Esophagus muscularis mucosa (tissue), 4 donors: ENCODE measurements around the gene PSME3. TPM values are rescaled to one million over a fixed set of nuclear protein-coding genes. Genes with fewer than 3 reads are reported as not detected.

Experiments used
- DNase-seq: peaks from one replicate; pipeline ENCODE4 v3.0.0-alpha.2; 2017; ENCODE audit errors: extremely low spot score
- H3K27ac ChIP-seq, 4 donors: fragments of 200-600 bp; sonication (generic); replicated peaks in 1 of 4; 1 replicate in 3 of 4; 2 replicates in 1 of 4; pipeline ENCODE4 v1.5.1; 2016 to 2019; ENCODE audit warnings: mild to moderate bottlenecking in 1 of 4
- H3K27me3 ChIP-seq, 4 donors: fragments of 200-600 bp; sonication (generic); one replicate each; pipeline versions ENCODE4 v1.5.1 to v1.6.0; 2016 to 2019
- H3K36me3 ChIP-seq, 4 donors: fragments of 200-600 bp; sonication (generic); one replicate each; pipeline ENCODE4 v1.5.1; 2016 to 2019
- H3K4me1 ChIP-seq, 4 donors: fragments of 200-600 bp; sonication (generic); one replicate each; pipeline ENCODE4 v1.5.1; 2016 to 2019
- H3K4me3 ChIP-seq, 4 donors: fragments of 200-600 bp; sonication (generic); 1 replicate in 2 of 4; 2 replicates in 2 of 4; pipeline ENCODE4 v1.5.1; 2016 to 2019; ENCODE audit warnings: mild to moderate bottlenecking in 4 of 4, moderate library complexity in 1 of 4
- H3K9me3 ChIP-seq, 4 donors: fragments of 200-600 bp; sonication (generic); 1 replicate in 3 of 4; 2 replicates in 1 of 4; pipeline ENCODE4 v1.5.1; 2016 to 2019
- EP300 ChIP-seq: sonication (generic); formaldehyde crosslinking; IDR thresholded peaks from one replicate; pipeline ENCODE4 v1.6.1; 2017; ENCODE audit warnings: antibody characterized with exemption
- POLR2A ChIP-seq: fragments of 450-650 bp; IDR thresholded peaks from one replicate; pipeline ENCODE4 v1.6.1; 2017; ENCODE audit warnings: antibody characterized with exemption, moderate library complexity, mild to moderate bottlenecking, low read depth
- POLR2AphosphoS5 ChIP-seq, 2 donors: sonication (generic); formaldehyde crosslinking; IDR thresholded peaks; one replicate each; pipeline ENCODE4 v1.6.1; 2017; ENCODE audit warnings: antibody characterized with exemption in 2 of 2
- WGBS: methylation state at CpG from one replicate; pipeline ENCODE4 v1.1.5; 2018; 5-methylcytosine and 5-hydroxymethylcytosine counted together
- intact Hi-C: fragments of 100-400 bp; cut with DNase I; formaldehyde crosslinking; loops from one replicate; pipeline ENCODE4 v1.15.1; 2023
- total RNA-seq, 4 donors: library from RNA; depleted of rRNA; stranded (reverse); fragments of >200 nt; gene quantifications; one replicate each; pipeline versions ENCODE4 v1.1.0 to v1.2.1, GENCODE V29; 2016
- TF ChIP-seq, protein P1 (sequence below), 3 experiments: fragments of 200-600 bp in 2 of 3; fragments of 450-650 bp in 1 of 3; sonication (generic) in 2 of 3; IDR thresholded peaks; one replicate each; pipeline ENCODE4 v1.5.1; 2017 to 2019; ENCODE audit warnings: antibody characterized with exemption in 3 of 3, mild to moderate bottlenecking in 2 of 3, moderate library complexity in 1 of 3

The PSME3 gene
- total RNA-seq, 4 donors from 2014 or later, result 68.9 to 91.5 (median 77.2) TPM

DNA sequence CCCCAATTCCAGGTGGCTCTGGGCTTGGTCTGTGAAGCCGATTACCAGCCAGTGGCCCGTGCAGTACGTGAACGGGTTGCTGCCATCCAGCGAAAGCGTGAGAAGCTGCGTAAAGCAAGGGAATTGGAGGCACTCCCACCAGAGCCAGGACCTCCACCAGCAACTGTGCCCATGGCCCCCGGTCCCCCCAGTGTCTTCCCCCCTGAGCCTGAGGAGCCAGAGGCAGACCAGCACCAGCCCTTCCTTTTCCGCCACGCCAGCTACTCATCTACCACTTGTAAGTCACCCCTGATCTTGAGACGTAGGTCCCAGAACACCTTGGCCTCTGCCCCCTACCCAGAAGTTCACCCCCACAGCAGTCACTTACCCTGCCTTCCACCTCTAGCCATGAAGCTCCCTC lies 45.9 kb upstream of the PSME3 start:
- no peak for DNase-seq
- no peaks in the 10 kb centered on the region for H3K9me3 ChIP-seq
- H3K27ac ChIP-seq, result no peak overlapping the region
- no peaks in the 10 kb centered on the region for H3K36me3 ChIP-seq
- H3K4me1 ChIP-seq, result peaks cover 12 to 32% (median 25%) of the 10 kb centered on the region in 4 donors
- intact Hi-C loops, result no loop called here
- peaks cover 0 to 55% (median 8%) of the 10 kb centered on the region in 4 donors for H3K27me3 ChIP-seq
- no peak for TF ChIP-seq POLR2AphosphoS5 (IDR thresholded peaks at IDR 0.05)
- TF ChIP-seq, protein P1, sequence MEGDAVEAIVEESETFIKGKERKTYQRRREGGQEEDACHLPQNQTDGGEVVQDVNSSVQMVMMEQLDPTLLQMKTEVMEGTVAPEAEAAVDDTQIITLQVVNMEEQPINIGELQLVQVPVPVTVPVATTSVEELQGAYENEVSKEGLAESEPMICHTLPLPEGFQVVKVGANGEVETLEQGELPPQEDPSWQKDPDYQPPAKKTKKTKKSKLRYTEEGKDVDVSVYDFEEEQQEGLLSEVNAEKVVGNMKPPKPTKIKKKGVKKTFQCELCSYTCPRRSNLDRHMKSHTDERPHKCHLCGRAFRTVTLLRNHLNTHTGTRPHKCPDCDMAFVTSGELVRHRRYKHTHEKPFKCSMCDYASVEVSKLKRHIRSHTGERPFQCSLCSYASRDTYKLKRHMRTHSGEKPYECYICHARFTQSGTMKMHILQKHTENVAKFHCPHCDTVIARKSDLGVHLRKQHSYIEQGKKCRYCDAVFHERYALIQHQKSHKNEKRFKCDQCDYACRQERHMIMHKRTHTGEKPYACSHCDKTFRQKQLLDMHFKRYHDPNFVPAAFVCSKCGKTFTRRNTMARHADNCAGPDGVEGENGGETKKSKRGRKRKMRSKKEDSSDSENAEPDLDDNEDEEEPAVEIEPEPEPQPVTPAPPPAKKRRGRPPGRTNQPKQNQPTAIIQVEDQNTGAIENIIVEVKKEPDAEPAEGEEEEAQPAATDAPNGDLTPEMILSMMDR (IDR thresholded peaks at IDR 0.05), result no peak
- no peak overlapping the region for H3K4me3 ChIP-seq
- 94% methylated on average over 10 of the region's 11 CpGs for WGBS

DNA sequence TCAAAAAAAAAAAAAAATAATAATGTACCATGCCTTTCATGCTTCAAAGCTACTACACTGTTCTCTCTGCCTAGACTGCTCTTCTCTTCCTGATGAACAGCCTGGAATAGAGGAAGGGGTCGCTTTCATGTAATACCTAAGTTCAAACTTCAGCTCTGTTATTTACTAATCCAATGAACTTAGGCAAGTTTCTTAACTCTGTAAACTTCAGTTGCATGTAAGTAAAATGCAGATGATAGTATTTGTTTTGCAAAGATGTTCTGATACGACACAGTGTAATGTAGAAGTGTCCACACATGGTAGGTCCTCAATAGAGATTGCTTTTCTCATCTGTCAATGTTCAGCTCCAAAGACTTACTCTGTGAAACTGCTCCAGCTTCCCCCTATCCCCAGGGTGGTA lies 41.2 kb upstream of the PSME3 start:
- DNase-seq, result no peak
- no peaks in the 10 kb centered on the region for H3K9me3 ChIP-seq
- intact Hi-C loops, result no loop called here
- WGBS, result 81% methylated on average over 2 of the region's 2 CpGs
- peaks cover 0 to 20% (median 13%) of the 10 kb centered on the region in 4 donors for H3K36me3 ChIP-seq
- no peak overlapping the region for H3K4me3 ChIP-seq
- H3K27me3 ChIP-seq, result peaks cover 0 to 8% (median 0%) of the 10 kb centered on the region in 4 donors
- TF ChIP-seq EP300 (no peak), POLR2AphosphoS5 (IDR thresholded peaks at IDR 0.05) (no peak), POLR2A (no peak)
- TF ChIP-seq, protein P1 (IDR thresholded peaks at IDR 0.05), result no peak
- peaks cover 4 to 11% (median 9%) of the 10 kb centered on the region in 4 donors for H3K4me1 ChIP-seq
- H3K27ac ChIP-seq, result no peak overlapping the region

DNA sequence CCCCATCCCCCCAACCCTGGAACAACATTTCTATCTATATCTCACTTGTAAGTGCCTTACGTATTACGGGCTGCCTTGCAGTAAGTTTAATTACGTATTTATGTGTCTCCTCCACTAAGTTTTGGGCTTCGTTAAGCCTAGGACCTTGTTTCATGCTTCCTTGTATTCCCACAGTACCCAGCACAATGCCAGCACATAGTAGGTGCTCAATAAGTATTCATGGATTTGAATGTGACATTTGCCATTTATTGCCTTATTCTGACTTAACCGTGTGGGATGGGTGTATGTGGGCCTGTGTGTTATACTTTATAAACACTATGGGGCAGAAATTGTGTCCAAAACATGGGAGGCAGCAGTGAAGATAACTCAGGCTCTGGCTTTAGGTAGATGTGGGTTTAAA lies 40.7 kb upstream of the PSME3 start:
- peaks cover 0 to 23% (median 14%) of the 10 kb centered on the region in 4 donors for H3K36me3 ChIP-seq
- 76% methylated on average over 5 of the region's 5 CpGs for WGBS
- peaks cover 10 to 17% (median 15%) of the 10 kb centered on the region in 4 donors for H3K4me1 ChIP-seq
- peaks cover 0 to 3% (median 0%) of the 10 kb centered on the region in 4 donors for H3K27me3 ChIP-seq
- no peak overlapping the region for H3K4me3 ChIP-seq
- no peaks in the 10 kb centered on the region for H3K9me3 ChIP-seq
- intact Hi-C loops, result no loop called here
- no peak for TF ChIP-seq POLR2A
- no peak for TF ChIP-seq EP300
- no peak for TF ChIP-seq POLR2AphosphoS5 (IDR thresholded peaks at IDR 0.05)
- TF ChIP-seq, protein P1 (IDR thresholded peaks at IDR 0.05), result no peak
- H3K27ac ChIP-seq, result no peak overlapping the region
- DNase-seq, result no peak

DNA sequence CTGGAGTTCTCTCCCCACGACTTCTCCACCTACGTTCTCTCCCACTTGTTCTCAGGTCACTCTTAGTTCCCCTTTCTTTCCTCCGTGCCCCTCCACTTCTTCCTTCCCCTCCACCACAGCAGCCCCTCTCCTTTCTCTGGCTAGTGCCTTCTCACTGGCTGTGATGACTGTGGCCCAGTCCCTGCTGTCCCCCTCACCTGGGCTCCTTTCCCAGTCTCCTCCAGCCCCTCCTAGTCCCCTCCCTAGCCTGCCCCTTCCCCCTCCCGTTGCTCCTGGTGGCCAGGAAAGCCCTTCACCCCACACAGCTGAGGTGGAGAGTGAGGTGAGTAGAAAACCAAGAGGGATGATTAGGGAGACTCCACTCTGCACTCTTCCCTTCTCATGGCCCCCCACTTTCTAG lies 38.1 kb upstream of the PSME3 start:
- TF ChIP-seq, protein P1 (IDR thresholded peaks at IDR 0.05), result no peak
- TF ChIP-seq POLR2AphosphoS5 (IDR thresholded peaks at IDR 0.05) (no peak), EP300 (no peak), POLR2A (no peak)
- Histone ChIP-seq H3K27ac (no peak overlapping the region), H3K4me3 (no peak overlapping the region), H3K36me3 (peaks cover 0 to 23% (median 14%) of the 10 kb centered on the region in 4 donors), H3K4me1 (peaks cover 15 to 30% (median 28%) of the 10 kb centered on the region in 4 donors), H3K9me3 (no peaks in the 10 kb centered on the region), H3K27me3 (no peaks in the 10 kb centered on the region)
- 72% methylated on average over 4 of the region's 4 CpGs for WGBS
- intact Hi-C loops, result no loop called here
- DNase-seq, result no peak

DNA sequence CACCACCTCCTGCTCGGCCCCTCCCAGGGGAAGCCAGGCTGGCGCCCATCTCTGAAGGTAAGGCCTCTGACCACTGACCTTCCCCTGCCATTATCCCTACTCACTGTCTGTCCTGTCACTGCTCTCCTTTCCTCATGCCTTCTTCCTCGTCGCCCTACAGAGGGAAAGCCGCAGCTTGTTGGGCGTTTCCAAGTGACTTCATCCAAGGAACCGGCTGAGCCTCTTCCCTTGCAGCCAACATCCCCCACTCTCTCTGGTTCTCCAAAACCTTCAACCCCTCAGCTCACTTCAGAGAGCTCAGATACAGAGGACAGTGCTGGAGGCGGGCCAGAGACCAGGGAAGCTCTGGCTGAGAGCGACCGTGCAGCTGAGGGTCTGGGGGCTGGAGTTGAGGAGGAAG lies 37.7 kb upstream of the PSME3 start:
- Histone ChIP-seq H3K9me3 (no peaks in the 10 kb centered on the region), H3K27ac (no peak overlapping the region), H3K27me3 (no peaks in the 10 kb centered on the region), H3K4me3 (no peak overlapping the region), H3K36me3 (peaks cover 0 to 23% (median 14%) of the 10 kb centered on the region in 4 donors), H3K4me1 (peaks cover 15 to 30% (median 28%) of the 10 kb centered on the region in 4 donors)
- intact Hi-C loops, result no loop called here
- TF ChIP-seq, protein P1 (IDR thresholded peaks at IDR 0.05), result no peak
- TF ChIP-seq POLR2AphosphoS5 (IDR thresholded peaks at IDR 0.05) (no peak), EP300 (no peak), POLR2A (no peak)
- WGBS, result 87% methylated on average over 10 of the region's 10 CpGs
- no peak for DNase-seq
